Stimulated activated naive CD8-positive, alpha-beta T cell treated with anti-CD3 and anti-CD28 coated beads, Interleukin-15, Interleukin-2, amounts not matched to agents 100 U/mL and 50 U/mL, for 24 hours (primary cell): ENCODE results near the gene SERPINA4.
"Not testable (repeated sequence)": the region's sequence is repeated elsewhere in the genome, so short reads cannot be mapped to it uniquely, and the experiment has no call there.

Experiments
- ATAC-seq: fragments of 150-1000 bp; cut with Tn5 transposase; one replicate; pipeline ENCODE4 v1.10.0; 2021
- DNase-seq: peaks from one replicate; pipeline ENCODE4 v3.0.0; 2021

SERPINA4 gene

GRCh38 chr14:94569381-94570001 is 8.2 kb downstream of the SERPINA4 start:
- ATAC-seq (no peak), DNase-seq (no peak)

DNA sequence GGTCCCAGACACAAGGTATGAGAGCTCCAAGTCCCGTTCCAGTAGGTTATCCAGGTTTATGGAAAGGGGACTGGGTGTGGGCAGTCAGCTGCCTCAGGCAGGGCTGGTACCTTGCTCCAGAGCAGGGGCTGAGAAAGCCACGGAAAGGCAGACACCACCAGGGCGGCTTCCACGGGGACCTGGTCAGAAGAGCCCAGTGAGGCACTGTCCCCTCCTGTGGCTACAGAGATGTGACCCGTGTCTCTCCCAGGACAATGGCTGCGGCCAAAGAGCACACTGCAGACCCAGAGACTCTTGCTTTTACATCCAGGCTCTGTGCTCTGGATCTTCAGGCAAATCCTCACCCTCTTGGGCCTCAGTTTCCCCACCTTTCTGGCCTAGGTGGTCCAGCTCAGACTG is 8.8 kb downstream of the SERPINA4 start:
- DNase-seq (no peak), ATAC-seq (peak; percentile 12)

DNA sequence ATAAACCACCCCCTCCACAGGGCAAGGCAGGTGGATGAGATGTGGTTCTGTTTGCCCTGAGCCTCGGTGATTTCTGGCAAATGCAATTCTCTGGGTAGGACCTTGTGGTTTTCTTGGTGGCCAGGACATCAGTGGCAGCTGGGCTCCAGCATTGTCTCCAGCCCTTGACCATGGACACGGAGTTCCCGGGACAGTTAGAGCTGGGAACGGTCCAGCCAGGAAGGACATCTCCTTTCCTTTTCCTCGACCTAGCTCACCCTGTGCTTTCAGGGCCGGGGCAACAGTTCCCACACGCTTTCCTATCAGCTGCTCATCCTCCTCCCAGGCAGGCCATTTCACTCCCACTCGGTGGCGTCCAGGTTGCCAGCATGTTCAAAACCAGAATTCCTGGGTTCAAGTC is 9.2 kb downstream of the SERPINA4 start:
- DNase-seq (no peak), ATAC-seq (no peak)

DNA sequence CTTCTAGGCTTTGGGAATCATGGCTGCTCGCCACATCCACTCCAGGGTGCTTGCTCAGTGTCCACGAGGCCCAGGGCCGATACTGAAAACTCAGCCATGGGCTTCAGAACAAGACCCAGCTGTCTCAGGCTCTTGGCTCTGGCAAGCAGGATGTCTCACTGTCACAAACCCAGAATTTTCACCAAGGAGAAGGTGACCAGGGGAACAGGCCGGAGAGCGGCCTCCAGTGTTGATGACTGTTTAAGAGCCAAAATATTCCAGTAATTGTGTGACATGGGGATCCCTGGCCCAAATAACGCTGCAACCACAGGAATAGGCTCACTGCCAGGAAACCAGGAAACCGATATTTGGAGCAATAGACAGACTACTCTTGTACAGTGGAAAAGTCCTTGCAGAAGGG is 10.2 kb downstream of the SERPINA4 start:
- ATAC-seq = no peak

DNA sequence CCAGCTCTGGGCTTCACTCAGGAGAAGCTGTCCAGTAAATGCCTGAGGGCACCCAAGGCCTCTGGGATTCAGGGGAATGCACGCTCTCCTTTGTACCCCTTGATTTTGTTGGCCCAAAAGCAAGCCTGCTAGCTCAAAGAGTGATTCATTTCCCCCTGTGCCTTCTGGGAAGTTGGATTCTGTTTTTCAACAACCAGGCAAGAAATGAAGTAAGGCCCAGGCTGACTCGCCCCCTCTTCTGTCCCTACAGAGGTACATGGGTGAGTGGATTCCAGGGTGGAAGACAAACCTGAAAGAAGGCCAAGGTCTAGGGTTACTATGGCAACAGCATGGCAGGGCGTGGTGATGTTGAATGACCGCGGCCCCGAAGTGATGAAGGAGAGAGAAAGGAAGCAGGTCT is 10.7 kb downstream of the SERPINA4 start:
- no peak for DNase-seq
- no peak for ATAC-seq

More for the DNA sequence above, 10.2 kb downstream of the SERPINA4 start:
- DNase-seq = no peak

GRCh38 chr14:94572637-94573303 is 11.5 kb downstream of the SERPINA4 start:
- DNase-seq (no peak), ATAC-seq (no peak)

DNA sequence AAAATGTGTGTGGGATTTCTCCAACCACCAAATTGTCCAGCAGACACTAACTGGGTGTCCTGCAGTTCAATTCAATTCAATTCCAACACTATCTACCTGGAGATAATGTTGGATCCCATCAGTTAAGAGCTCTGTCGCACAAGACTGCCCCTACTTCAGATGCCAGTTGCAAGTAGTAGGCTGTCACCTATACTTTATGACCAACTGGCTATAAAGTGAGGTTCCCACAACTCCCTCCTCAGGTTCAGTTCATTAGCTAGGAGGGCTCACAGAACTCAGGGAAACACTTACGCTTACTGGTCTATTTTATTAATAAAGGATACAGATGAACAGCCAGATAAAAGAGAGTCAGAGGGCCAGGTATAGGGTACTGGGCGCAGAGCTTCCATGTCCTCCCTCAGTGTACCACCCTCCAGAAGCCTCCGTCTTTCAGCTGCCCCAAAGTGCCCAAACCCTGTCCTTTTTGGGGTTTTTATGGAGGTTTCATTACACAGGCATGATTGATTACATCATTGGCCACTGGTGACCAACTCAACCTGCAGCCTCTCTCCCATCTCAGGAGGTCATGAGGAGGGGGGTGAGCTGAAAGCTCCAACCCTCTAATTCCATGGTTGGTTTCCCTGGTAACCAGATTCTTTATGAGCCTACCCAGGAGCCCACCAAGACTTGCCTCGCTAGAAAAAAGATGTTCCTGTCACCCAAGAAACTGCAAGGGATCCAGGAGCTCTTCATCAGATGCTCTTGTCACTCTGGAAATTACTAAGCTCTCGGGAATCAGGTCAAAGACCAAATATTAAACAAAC is 12.4 kb downstream of the SERPINA4 start:
- ATAC-seq = no peak

GRCh38 chr14:94574336-94574735 is 13.1 kb downstream of the SERPINA4 start:
- no peak for DNase-seq
- no peak for ATAC-seq

More for the DNA sequence above, 12.4 kb downstream of the SERPINA4 start:
- no peak for DNase-seq

DNA sequence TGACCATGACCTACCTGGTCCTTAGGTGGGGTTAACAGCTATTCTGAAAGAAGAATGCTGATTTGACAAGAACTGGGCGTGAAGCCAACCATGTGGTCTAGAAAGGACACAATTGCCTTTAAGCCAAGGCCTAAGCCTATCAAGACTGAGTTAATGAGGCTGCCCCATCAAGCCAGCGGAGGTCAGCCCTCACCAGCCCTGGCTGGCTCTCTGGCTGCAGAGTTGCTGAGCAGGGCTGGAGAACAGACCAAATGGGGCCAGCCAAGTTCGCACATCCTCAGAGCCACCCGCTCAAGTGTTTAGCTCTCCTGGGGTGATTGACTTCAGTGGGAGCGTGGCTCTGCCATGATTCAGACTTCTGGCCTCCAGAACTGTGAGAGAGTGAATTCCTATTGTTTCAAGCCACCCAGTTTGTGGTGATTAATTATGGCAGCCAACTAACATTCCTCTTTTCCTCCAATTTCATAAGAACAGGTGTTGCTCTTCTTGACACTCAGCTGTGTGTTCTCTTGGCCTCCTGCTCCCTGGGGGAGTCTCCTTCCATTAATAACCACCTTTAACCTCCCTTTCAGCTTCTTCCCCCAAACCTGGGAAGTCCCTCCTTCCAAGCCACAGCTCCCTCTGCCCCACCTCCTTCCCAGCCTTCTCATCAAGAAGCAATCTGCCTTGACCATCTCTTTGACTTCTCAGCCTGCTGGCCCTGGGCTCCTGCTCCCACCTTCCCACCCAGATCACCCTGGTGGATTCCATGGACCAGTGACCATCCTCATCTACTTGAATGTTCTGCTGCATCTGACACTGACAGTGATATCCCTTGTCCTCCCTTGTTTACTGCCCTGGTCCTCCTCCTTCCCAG is 14.7 kb downstream of the SERPINA4 start:
- ATAC-seq = no peak
- no peak for DNase-seq

- DNase-seq, ATAC-seq: not testable (repeated sequence)
Observed at GRCh38 chr14:94577472-94577871, 16.2 kb downstream of the SERPINA4 start.

- ATAC-seq (no peak), DNase-seq (no peak)
Observed at GRCh38 chr14:94578712-94579111, 17.5 kb downstream of the SERPINA4 start.

DNA sequence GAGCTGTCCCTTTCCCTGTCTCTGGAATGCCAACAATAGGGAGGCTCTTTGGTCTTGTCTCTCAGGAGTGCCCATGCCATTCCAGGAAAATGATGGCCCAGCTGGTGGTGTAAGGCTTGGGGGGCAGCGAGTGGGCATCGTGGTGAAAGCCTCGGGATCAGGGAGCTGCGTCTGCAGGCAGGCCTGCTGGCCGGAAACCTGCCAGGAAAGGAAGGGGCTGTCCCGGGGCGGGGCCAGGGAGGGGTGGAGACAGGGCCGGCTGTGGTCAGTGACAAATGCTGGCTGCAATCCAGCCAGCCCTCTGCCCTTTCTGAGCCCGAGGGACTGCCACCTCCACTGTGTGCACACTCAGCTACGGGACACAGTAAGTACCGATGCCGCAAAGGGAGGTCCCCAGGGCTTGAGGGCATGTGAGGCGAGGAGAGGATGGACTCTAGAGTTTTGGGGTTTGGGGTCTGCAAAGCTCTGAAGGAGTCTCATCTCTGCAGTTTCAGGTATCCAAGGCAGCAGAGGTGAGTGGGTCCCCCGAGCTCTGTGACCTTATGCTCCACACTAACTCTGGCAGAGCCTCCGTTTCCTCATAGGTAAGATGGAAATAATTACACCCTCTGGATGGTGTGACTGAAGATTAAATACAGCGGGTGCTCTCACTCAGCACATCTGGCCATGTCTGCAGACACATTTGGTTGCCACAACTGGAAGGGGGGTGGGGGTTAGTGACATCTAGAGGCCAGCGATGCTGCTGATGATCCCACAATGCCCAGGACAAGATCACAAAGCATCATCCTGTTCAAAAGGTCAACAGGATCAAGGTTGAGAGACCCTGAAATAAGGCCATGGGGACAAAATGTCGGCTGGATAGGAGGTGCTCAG is 20.1 kb downstream of the SERPINA4 start, which contains the start of gene SERPINA5:
SERPINA5 (plus strand) TSS at position 300 of the 873 bp plus-strand sequence. CDS start 5,937 bp downstream, outside the sequence.
- DNase-seq (no peak), ATAC-seq (no peak)

GRCh38 chr14:94582199-94582750 is 21.0 kb downstream of the SERPINA4 start:
- ATAC-seq (no peak), DNase-seq (no peak)

- ATAC-seq (no peak), DNase-seq (no peak)
Observed at GRCh38 chr14:94582851-94583250, 21.6 kb downstream of the SERPINA4 start.

DNA sequence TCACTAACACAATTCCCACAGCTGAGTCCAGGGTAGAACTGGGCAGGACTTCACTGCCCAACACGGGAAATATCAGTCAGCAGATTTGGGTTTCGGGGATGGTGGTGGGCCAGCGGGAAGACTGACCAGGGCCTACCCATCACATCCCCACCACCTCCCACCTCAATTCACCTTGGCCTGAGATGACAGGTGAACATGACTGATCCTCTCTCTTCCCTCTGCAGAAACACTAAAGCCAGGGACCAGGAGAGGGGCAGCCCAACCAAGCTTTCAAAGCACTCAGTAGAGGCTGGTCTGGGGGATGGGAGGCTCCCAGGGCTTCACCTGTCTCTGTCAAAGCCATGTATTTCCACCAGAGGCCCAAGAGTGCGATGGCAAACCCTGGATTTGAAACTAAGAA is 22.3 kb downstream of the SERPINA4 start:
- DNase-seq (no peak), ATAC-seq (no peak)

GRCh38 chr14:94584591-94585280 is 23.5 kb downstream of the SERPINA4 start:
- DNase-seq (no peak), ATAC-seq (no peak)

DNA sequence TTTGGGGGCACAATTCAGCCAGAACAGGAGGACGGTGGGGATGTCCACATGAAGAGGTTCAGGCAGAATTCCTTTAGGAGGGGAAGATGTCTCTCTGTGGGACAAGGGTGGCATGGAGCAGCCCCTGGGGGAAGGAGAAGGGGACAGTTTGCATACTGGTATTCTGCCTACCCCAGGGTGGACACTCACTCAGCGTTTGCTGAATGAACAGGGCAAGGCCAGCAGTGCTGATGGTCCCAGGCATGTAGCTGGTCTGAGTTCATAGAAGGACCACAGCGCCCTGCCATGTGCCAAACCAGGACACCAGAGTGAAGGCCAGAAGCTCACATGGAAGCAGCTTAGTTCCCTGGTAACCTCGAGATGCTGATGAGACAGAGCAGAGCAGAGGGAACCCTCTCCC is 25.4 kb downstream of the SERPINA4 start:
- ATAC-seq (no peak), DNase-seq (no peak)

GRCh38 chr14:94588311-94588710 is 27.1 kb downstream of the SERPINA4 start:
- DNase-seq (no peak), ATAC-seq (no peak)

DNA sequence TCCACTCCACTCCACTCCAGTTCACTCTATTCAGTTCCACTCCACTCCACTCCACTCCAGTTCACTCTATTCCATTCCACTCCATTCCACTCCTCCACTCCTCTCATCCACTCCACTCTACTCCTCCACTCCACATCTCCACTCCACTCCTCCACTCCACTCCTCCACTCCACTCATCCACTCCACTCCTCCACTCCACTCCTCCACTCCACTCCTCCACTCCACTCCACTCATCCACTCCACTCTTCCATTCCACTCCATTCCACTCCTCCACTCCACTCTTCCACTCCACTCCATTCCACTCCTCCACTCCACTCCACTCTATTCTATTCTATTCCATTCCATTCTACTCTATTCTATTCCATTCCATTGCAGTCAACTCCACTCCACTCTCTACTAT is 29.8 kb downstream of the SERPINA4 start:
- DNase-seq = no peak
- ATAC-seq = no peak

DNA sequence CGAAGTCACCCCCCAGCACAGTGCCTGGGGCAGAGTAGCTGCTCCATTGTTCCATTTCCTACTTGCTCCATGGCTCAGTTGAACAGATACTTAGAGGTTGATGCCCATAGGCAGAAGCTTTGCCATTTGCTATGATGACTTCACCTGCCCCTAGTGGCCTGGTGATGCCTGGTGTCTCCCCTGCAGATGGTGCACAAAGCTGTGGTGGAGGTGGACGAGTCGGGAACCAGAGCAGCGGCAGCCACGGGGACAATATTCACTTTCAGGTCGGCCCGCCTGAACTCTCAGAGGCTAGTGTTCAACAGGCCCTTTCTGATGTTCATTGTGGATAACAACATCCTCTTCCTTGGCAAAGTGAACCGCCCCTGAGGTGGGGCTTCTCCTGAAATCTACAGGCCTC is 30.6 kb downstream of the SERPINA4 start:
- DNase-seq (no peak), ATAC-seq (no peak)
